ENCODE results near the gene SMDT1. TPM values are rescaled to one million over a fixed set of nuclear protein-coding genes. Genes with fewer than 3 reads are reported as not detected.
"Not testable (repeated sequence)": the region's sequence is repeated elsewhere in the genome, so short reads cannot be mapped to it uniquely, and the experiment has no call there.

Gene SMDT1
- total and polyA plus RNA-seq, 10 donors, result 13.6 to 171 (median 77.3) TPM

GRCh38 chr22:42116848-42117424, 37.4 kb downstream of the SMDT1 start:
- H3K4me1 ChIP-seq, result peaks cover 3 to 22% (median 16%) of the 10 kb centered on the region in 6 donors
- no peak overlapping the region for H3K27ac ChIP-seq
- DNase-seq, result no peak
- intact Hi-C loops (cut with DNase I; ENCODE audit: low total_unique reads), result no loop called here
- peaks cover 0 to 27% (median 24%) of the 10 kb centered on the region in 8 donors for H3K9me3 ChIP-seq
- no peaks in the 10 kb centered on the region for H3K27me3 ChIP-seq (replicated peaks in 1 of 7)
- H3K4me3 ChIP-seq, result no peak overlapping the region
- 87 to 93% (median 90%) methylated on average over 4 of the region's 4 CpGs for WGBS, 5 donors
- TF ChIP-seq POLR2A (IDR thresholded peaks at IDR 0.05), result no peak
- no peak for TF ChIP-seq POLR2AphosphoS5 (IDR thresholded peaks at IDR 0.05)
- no peak for TF ChIP-seq CTCF (IDR thresholded peaks at IDR 0.05 in 8 of 11, conservative IDR thresholded peaks at IDR 0.05 in 3 of 11)
- peaks cover 0 to 5% (median 0%) of the 10 kb centered on the region in 6 donors for H3K36me3 ChIP-seq

- H3K27me3 ChIP-seq (replicated peaks in 1 of 7); H3K36me3 ChIP-seq; DNase-seq; intact Hi-C loops (cut with DNase I; ENCODE audit: low total_unique reads): not testable (repeated sequence)
- Histone ChIP-seq H3K4me1 (peaks cover 3 to 22% (median 16%) of the 10 kb centered on the region in 6 donors), H3K27ac (peak overlapping the region in 2 of 8 donors; percentile 23 to 48), H3K4me3 (peak overlapping the region in 2 of 8 donors; percentile 4 to 34), H3K9me3 (peaks cover 0 to 14% (median 10%) of the 10 kb centered on the region in 8 donors)
- 19 to 38% (median 32%) methylated on average over 15 of the region's 15 CpGs for WGBS, 5 donors
Measured at GRCh38 chr22:42120231-42121021, 40.9 kb downstream of the SMDT1 start.

- H3K36me3 ChIP-seq; H3K27ac ChIP-seq; H3K9me3 ChIP-seq; intact Hi-C loops (cut with DNase I; ENCODE audit: low total_unique reads); DNase-seq; H3K4me3 ChIP-seq; H3K27me3 ChIP-seq (replicated peaks in 1 of 7): not testable (repeated sequence)
- WGBS, 5 donors, result no CpG with 5 or more reads among the region's 4 CpGs
- peaks cover 3 to 22% (median 16%) of the 10 kb centered on the region in 6 donors for H3K4me1 ChIP-seq
Measured at GRCh38 chr22:42123529-42123928, 44.0 kb downstream of the SMDT1 start.

GRCh38 chr22:42127606-42128005, 48.1 kb downstream of the SMDT1 start:
- Histone ChIP-seq H3K27me3 (replicated peaks in 1 of 7) (peaks cover 0 to 3% (median 0%) of the 10 kb centered on the region in 7 donors), H3K36me3 (peaks cover 0 to 7% (median 0%) of the 10 kb centered on the region in 6 donors), H3K4me1 (no peaks in the 10 kb centered on the region), H3K27ac (no peak overlapping the region), H3K9me3 (no peaks in the 10 kb centered on the region), H3K4me3 (no peak overlapping the region)
- intact Hi-C loops (cut with DNase I; ENCODE audit: low total_unique reads), result no loop called here
- peak in 1 of 3 donors; percentile 7 for TF ChIP-seq POLR2AphosphoS5 (IDR thresholded peaks at IDR 0.05)
- no peak for TF ChIP-seq POLR2A (IDR thresholded peaks at IDR 0.05)
- no peak for TF ChIP-seq CTCF (IDR thresholded peaks at IDR 0.05 in 8 of 11, conservative IDR thresholded peaks at IDR 0.05 in 3 of 11)
- no peak for DNase-seq
- WGBS, 5 donors, result 86 to 97% (median 89%) methylated on average over 4 to 16 of the region's 16 CpGs

GRCh38 chr22:42128007-42128406, 48.5 kb downstream of the SMDT1 start:
- H3K4me3 ChIP-seq; H3K27me3 ChIP-seq (replicated peaks in 1 of 7); H3K36me3 ChIP-seq; H3K27ac ChIP-seq; intact Hi-C loops (cut with DNase I; ENCODE audit: low total_unique reads); H3K4me1 ChIP-seq; DNase-seq; H3K9me3 ChIP-seq: not testable (repeated sequence)
- 83 to 93% (median 90%) methylated on average over 7 to 13 of the region's 13 CpGs for WGBS, 5 donors
